ENCODE data around the gene MARK1. TPM values are rescaled to one million over a fixed set of nuclear protein-coding genes. Genes with fewer than 3 reads are reported as not detected.

Gene MARK1
- total RNA-seq, 2 experiments from 2014 or later = not detected

DNA sequence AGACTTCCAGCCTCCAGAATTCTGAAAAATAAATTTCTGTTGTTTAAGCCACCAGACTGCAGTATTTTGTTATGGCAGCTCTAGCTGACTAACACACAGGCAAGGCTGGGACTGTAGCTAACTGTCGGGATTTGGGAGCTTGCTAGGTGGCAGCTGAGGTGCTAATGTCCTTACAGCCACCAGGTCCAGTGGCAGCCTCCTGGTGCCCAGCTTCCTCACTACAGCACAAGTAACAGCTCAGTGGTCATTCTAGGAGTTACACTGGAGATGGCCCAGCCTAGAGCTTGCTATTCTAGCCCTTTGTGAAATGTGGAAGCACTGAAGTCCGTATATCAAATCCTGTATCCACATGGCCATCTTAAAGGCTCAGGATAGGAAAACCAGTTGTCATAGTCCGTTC is 157.9 kb downstream of the MARK1 start:
- no peaks in the 10 kb centered on the region for H3K4me1 ChIP-seq (ENCODE audit: insufficient read depth, low read length, poor library complexity, severe bottlenecking)
- H3K9me2 ChIP-seq (ENCODE audit: insufficient read depth, low read length) = no peaks in the 10 kb centered on the region
- H3K9me3 ChIP-seq (ENCODE audit: low read length) = no peaks in the 10 kb centered on the region
- CTCF ChIA-PET (ENCODE audit: unreplicated experiment) = no interaction called here
- H3K27ac ChIP-seq (ENCODE audit: low read depth, low read length, poor library complexity, severe bottlenecking) = no peak overlapping the region
- H4K20me1 ChIP-seq (ENCODE audit: insufficient read depth, low read length) = no peaks in the 10 kb centered on the region
- no peak for DNase-seq (ENCODE audit: low spot score)
- no peak overlapping the region for H3K4me3 ChIP-seq (ENCODE audit: low read depth, low read length, poor library complexity, severe bottlenecking)
- intact Hi-C loops (cut with micrococcal nuclease; ENCODE audit: unreplicated experiment) = no loop called here
- no peak overlapping the region for H2AFZ ChIP-seq (ENCODE audit: low read length)
- TF ChIP-seq EZH2phosphoT487 (IDR thresholded peaks at IDR 0.05; ENCODE audit: borderline replicate concordance, low read depth, low read length) (no peak), CTCF (conservative IDR thresholded peaks at IDR 0.05; ENCODE audit: low read length) (no peak)
- H3K36me3 ChIP-seq (ENCODE audit: insufficient read depth, low read length) = no peaks in the 10 kb centered on the region
- POLR2A ChIA-PET = no interaction called here
- H3K4me2 ChIP-seq (ENCODE audit: low read length) = no peak overlapping the region
- H3K79me2 ChIP-seq (ENCODE audit: insufficient read depth, low read depth, low read length) = no peaks in the 10 kb centered on the region
- BruUV-seq (replicated peaks) = no TSS peak

- intact Hi-C loops (cut with micrococcal nuclease; ENCODE audit: unreplicated experiment) = no loop called here
- Histone ChIP-seq H3K4me3 (ENCODE audit: low read depth, low read length, poor library complexity, severe bottlenecking) (no peak overlapping the region), H3K27ac (ENCODE audit: low read depth, low read length, poor library complexity, severe bottlenecking) (no peak overlapping the region), H3K79me2 (ENCODE audit: insufficient read depth, low read depth, low read length) (no peaks in the 10 kb centered on the region), H2AFZ (ENCODE audit: low read length) (no peak overlapping the region), H3K36me3 (ENCODE audit: insufficient read depth, low read length) (no peaks in the 10 kb centered on the region), H4K20me1 (ENCODE audit: insufficient read depth, low read length) (no peaks in the 10 kb centered on the region), H3K9me2 (ENCODE audit: insufficient read depth, low read length) (no peaks in the 10 kb centered on the region), H3K4me2 (ENCODE audit: low read length) (no peak overlapping the region), H3K4me1 (ENCODE audit: insufficient read depth, low read length, poor library complexity, severe bottlenecking) (no peaks in the 10 kb centered on the region), H3K9me3 (ENCODE audit: low read length) (no peaks in the 10 kb centered on the region)
- no peak for DNase-seq (ENCODE audit: low spot score)
- CTCF ChIA-PET (ENCODE audit: unreplicated experiment) = no interaction called here
- no TSS peak for BruUV-seq (replicated peaks)
- POLR2A ChIA-PET = no interaction called here
- TF ChIP-seq EZH2phosphoT487 (IDR thresholded peaks at IDR 0.05; ENCODE audit: borderline replicate concordance, low read depth, low read length) = no peak
- TF ChIP-seq CTCF (conservative IDR thresholded peaks at IDR 0.05; ENCODE audit: low read length) = no peak
These were observed 159.9 kb downstream of the MARK1 start for GRCh38 chr1:220687809-220688208.

DNA sequence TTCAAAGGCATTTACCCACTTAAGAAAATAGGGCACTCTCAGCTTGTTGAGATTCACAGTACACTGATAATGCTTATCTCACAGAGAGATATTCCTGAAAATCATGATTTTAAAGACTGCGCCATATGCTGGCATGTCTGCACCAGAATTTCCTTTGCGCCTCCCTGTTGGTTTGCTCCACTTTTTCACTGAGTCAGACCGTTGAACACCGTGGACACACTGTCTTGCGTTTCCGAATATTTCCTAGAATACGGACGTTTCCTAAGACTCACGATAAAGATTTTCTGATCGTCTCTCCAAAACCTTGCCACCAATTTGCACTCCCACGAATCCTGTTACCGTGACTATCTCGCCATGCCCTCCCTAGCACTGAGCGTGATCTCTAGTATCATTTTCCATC is 161.7 kb downstream of the MARK1 start:
- Histone ChIP-seq H3K79me2 (ENCODE audit: insufficient read depth, low read depth, low read length) (no peaks in the 10 kb centered on the region), H3K27ac (ENCODE audit: low read depth, low read length, poor library complexity, severe bottlenecking) (no peak overlapping the region), H3K4me1 (ENCODE audit: insufficient read depth, low read length, poor library complexity, severe bottlenecking) (no peaks in the 10 kb centered on the region), H4K20me1 (ENCODE audit: insufficient read depth, low read length) (no peaks in the 10 kb centered on the region), H3K36me3 (ENCODE audit: insufficient read depth, low read length) (no peaks in the 10 kb centered on the region), H3K9me3 (ENCODE audit: low read length) (no peaks in the 10 kb centered on the region), H3K9me2 (ENCODE audit: insufficient read depth, low read length) (no peaks in the 10 kb centered on the region), H2AFZ (ENCODE audit: low read length) (no peak overlapping the region), H3K4me3 (ENCODE audit: low read depth, low read length, poor library complexity, severe bottlenecking) (no peak overlapping the region), H3K4me2 (ENCODE audit: low read length) (no peak overlapping the region)
- TF ChIP-seq CTCF (conservative IDR thresholded peaks at IDR 0.05; ENCODE audit: low read length) = no peak
- no peak for TF ChIP-seq EZH2phosphoT487 (IDR thresholded peaks at IDR 0.05; ENCODE audit: borderline replicate concordance, low read depth, low read length)
- POLR2A ChIA-PET = no interaction called here
- CTCF ChIA-PET (ENCODE audit: unreplicated experiment) = no interaction called here
- DNase-seq (ENCODE audit: low spot score) = no peak
- no TSS peak for BruUV-seq (replicated peaks)
- intact Hi-C loops (cut with micrococcal nuclease; ENCODE audit: unreplicated experiment) = no loop called here
